ENCODE results near the gene BBS12.

DNA sequence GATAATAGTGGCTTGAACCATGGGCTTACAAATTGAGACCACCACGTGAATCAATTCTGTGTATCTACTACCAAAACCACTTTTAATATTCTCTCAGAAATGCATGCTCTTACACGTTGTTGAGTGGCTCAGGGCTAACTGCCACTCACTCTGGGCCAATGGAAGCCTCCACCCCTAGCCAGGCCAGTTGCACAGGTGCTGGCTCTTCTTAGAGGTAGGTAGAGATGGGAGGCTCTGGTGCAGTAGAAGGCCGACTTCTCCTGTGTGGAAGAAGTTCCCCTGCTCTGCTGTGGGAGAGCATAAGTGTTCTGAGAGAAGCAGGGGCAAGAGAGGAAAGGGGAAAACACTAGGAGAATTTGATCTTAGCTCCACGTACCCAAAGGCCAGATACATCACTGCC, 25.0 kb upstream of the BBS12 start:
- TF ChIP-seq, protein P1, sequence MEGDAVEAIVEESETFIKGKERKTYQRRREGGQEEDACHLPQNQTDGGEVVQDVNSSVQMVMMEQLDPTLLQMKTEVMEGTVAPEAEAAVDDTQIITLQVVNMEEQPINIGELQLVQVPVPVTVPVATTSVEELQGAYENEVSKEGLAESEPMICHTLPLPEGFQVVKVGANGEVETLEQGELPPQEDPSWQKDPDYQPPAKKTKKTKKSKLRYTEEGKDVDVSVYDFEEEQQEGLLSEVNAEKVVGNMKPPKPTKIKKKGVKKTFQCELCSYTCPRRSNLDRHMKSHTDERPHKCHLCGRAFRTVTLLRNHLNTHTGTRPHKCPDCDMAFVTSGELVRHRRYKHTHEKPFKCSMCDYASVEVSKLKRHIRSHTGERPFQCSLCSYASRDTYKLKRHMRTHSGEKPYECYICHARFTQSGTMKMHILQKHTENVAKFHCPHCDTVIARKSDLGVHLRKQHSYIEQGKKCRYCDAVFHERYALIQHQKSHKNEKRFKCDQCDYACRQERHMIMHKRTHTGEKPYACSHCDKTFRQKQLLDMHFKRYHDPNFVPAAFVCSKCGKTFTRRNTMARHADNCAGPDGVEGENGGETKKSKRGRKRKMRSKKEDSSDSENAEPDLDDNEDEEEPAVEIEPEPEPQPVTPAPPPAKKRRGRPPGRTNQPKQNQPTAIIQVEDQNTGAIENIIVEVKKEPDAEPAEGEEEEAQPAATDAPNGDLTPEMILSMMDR (IDR thresholded peaks at IDR 0.05; ENCODE audit: low read depth, low read length, missing input control): no peak
- no peak for TF ChIP-seq HNF4A (conservative IDR thresholded peaks at IDR 0.05)
- TF ChIP-seq, protein P2, sequence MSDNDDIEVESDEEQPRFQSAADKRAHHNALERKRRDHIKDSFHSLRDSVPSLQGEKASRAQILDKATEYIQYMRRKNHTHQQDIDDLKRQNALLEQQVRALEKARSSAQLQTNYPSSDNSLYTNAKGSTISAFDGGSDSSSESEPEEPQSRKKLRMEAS (IDR thresholded peaks at IDR 0.05): no peak
- no peak for TF ChIP-seq EGR1 (IDR thresholded peaks at IDR 0.05; ENCODE audit: low read depth in 2 of 2)
- TF ChIP-seq, protein P3, sequence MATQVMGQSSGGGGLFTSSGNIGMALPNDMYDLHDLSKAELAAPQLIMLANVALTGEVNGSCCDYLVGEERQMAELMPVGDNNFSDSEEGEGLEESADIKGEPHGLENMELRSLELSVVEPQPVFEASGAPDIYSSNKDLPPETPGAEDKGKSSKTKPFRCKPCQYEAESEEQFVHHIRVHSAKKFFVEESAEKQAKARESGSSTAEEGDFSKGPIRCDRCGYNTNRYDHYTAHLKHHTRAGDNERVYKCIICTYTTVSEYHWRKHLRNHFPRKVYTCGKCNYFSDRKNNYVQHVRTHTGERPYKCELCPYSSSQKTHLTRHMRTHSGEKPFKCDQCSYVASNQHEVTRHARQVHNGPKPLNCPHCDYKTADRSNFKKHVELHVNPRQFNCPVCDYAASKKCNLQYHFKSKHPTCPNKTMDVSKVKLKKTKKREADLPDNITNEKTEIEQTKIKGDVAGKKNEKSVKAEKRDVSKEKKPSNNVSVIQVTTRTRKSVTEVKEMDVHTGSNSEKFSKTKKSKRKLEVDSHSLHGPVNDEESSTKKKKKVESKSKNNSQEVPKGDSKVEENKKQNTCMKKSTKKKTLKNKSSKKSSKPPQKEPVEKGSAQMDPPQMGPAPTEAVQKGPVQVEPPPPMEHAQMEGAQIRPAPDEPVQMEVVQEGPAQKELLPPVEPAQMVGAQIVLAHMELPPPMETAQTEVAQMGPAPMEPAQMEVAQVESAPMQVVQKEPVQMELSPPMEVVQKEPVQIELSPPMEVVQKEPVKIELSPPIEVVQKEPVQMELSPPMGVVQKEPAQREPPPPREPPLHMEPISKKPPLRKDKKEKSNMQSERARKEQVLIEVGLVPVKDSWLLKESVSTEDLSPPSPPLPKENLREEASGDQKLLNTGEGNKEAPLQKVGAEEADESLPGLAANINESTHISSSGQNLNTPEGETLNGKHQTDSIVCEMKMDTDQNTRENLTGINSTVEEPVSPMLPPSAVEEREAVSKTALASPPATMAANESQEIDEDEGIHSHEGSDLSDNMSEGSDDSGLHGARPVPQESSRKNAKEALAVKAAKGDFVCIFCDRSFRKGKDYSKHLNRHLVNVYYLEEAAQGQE (IDR thresholded peaks at IDR 0.05): no peak
- TF ChIP-seq RAD21 (IDR thresholded peaks at IDR 0.05): no peak
- no peak for TF ChIP-seq FOXA1 (IDR thresholded peaks at IDR 0.05)
- TF ChIP-seq TAF1 (conservative IDR thresholded peaks at IDR 0.05): no peak
- TF ChIP-seq SP1 (IDR thresholded peaks at IDR 0.05): no peak
- TF ChIP-seq YY1 (IDR thresholded peaks at IDR 0.05): no peak
